IPS DF 4.7 (cell line): ENCODE data around the gene ZCCHC9.
"Not testable (repeated sequence)": the region's sequence is repeated elsewhere in the genome, so short reads cannot be mapped to it uniquely, and the experiment has no call there.

Source experiments
- DNase-seq: peaks from one replicate; pipeline ENCODE4 v3.0.0-alpha.2; 2013; ENCODE audit warnings: low spot score; ENCODE audit errors: extremely low read depth

ZCCHC9 gene

DNA sequence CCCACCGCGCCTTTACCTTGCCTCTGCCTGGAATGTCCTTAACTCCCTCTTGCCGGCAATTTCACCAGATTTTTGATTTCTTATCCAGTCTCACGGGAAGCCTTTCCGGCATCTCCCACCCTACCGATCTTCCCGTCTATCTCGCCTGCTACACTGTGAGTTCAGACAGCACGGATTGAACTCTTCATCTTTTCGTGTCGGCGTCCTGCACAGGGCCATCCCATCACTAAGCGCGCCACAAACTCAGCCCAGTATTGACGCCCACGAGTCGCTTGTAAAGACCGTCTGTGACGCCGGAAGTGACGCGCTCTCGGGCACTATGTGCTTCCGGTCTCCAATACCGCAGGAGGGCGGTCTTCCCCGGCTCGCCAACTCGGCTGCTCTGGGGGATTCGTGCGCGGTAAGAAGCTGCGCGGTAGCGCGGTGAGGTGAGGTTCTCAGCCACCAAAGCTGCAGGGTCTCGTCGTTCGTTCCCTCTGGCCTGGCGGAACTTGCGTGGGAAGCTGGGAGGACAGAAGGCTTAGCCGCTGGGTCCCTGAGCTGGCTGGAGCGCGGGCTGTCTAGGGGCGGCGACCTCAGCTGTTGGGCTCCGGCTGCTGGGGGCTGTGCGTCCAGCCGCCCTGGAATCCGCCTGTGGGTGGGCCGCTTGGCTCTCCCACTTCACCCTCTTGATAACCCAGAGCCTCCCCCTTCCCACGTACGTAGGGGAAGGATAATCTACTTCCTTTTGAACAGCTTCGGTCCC is at the start of gene ZCCHC9:
Gene ZCCHC9, plus strand, starts transcription at position 317 of the 745 bp plus-strand sequence. CDS start 3,171 bp downstream, outside the sequence.
- DNase-seq = peak; percentile 89

GRCh38 chr5:81251922-81252321 is 49.5 kb upstream of the ZCCHC9 start:
- no peak for DNase-seq

GRCh38 chr5:81252904-81253303 is 48.5 kb upstream of the ZCCHC9 start:
- no peak for DNase-seq

GRCh38 chr5:81253875-81254274 is 47.5 kb upstream of the ZCCHC9 start:
- DNase-seq = no peak

- DNase-seq = no peak
Observed at GRCh38 chr5:81254886-81255559, 46.4 kb upstream of the ZCCHC9 start.

- no peak for DNase-seq
Observed at GRCh38 chr5:81256766-81257165, 44.6 kb upstream of the ZCCHC9 start.

DNA sequence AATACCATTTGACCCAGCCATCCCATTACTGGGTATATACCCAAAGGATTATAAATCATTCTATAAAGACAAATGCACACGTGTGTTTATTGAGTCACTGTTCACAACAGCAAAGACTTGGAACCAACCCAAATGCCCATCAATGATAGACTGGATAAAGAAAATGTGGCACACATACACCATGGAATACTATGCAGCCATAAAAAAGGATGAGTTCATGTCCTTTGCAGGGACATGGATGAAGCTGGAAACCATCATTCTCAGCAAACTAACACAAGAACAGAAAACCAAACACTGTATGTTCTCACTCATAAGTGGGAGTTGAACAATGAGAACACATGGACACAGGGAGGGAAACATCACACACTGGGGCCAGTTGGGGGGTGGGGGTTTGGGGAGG is 38.6 kb upstream of the ZCCHC9 start:
- DNase-seq = not testable (repeated sequence)

DNA sequence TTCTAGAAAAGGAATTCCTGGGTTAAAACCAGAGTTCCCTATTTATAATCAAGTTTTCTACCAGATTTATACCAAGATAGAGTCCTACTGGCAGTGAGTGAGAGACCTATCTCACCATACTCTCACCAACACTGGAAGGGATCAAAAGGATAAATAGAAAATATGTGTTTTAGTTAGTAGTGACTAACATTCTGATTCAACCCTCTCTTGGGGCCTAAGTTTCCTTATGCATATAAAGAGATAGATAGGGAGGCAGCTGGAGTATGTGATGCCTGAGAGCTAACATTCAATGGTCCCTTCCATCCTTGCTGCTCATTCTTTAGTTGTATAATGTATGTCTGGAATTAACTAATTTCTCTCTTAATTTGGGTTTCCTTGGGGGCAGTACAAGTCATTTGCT is 36.3 kb upstream of the ZCCHC9 start:
- no peak for DNase-seq

- DNase-seq = no peak
Observed at GRCh38 chr5:81268521-81269196, 32.7 kb upstream of the ZCCHC9 start.

- no peak for DNase-seq
Observed at GRCh38 chr5:81269751-81270393, 31.5 kb upstream of the ZCCHC9 start.

DNA sequence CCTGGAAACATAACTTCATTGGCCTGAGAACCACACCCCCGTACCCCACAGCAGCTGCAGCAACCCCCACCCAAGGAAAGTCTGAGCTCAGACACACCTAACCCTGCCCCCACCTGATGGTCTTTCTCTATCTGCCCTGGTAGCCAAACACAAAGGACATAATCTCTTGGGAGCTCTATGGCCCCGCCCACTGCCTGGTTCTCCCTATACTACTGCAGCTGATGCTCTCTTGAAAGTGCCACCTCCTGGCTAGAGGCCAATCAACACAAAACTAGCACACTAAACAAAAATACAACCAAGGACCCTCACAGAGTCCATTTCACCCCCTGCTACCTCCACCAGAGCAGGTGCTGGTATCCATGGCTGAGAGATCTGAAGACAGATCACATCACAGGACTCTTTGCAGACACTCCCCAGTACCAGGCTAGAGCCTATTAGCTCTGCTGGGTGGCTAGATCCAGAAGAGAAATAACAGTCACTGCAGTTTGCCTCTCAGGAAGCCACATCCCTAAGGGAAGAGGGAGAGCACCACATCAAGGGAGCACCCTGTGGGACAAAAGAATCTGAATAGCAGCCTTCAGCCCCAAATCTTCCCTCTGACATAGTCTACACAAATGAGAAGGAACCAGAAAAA is 30.9 kb upstream of the ZCCHC9 start:
- DNase-seq = not testable (repeated sequence)

- no peak for DNase-seq
Observed at GRCh38 chr5:81283976-81284375, 17.4 kb upstream of the ZCCHC9 start.

DNA sequence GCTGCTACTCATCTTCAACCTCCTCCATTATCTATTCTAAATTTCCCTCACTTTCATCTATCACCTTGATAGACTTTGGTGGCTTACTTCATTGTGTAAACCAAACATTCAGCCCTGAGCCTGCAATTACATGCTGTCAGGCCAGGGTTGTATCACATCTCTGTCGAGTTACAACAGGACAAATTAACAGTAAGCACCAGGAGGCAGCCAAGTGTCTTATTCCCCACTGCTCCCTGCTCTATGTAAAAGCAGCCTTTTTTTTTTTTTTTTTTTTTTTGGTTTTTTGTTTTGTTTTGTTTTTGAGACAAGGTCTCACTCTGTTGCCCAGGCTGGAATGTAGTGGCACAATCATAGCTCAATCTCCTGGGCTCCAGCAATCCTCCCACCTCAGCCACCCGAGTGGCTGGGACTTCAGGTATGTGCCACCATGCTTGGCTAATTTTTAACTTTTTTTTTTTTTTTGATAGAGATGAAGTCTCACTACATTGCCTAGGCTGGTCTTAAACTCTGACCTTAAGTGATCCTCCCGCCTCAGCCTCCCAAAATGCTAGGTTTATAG is 15.2 kb upstream of the ZCCHC9 start:
- DNase-seq = no peak

DNA sequence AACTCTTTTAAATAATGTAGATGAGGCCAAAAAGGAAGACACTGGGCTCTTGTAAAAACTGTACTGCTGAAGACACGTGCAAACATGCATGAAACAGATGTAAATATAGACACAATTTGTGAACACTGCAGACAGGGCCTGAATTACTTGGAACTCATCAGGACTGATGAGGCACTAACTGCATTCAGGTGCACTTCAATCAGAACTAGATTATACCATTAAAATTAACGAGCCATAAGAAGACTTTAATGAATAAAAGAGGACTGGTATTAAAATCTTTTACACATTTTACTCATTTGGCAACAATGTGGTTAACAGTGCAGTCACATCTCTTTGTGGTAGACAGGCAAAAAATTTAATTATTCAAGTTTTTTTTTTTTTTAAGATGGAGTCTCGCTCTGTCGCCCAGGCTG is 13.4 kb upstream of the ZCCHC9 start:
- no peak for DNase-seq

DNA sequence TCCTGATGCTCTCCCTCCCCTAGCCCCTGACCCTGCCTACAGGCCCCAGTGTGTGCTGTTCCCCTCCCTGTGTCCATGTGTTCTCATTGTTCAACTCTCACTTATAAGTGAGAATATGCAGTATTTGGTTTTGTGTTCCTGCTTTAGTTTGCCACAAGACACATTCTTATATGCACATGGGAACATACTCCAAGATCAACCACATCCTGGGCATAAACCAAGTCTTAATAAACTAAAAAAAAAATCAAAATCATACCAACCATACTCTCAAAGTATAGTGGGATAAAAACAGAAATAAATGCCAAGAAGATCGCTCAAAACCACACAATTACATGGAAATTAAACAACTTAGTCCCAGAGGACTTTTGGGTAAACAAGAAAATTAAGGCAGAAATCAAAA is 11.2 kb upstream of the ZCCHC9 start:
- DNase-seq = no peak

DNA sequence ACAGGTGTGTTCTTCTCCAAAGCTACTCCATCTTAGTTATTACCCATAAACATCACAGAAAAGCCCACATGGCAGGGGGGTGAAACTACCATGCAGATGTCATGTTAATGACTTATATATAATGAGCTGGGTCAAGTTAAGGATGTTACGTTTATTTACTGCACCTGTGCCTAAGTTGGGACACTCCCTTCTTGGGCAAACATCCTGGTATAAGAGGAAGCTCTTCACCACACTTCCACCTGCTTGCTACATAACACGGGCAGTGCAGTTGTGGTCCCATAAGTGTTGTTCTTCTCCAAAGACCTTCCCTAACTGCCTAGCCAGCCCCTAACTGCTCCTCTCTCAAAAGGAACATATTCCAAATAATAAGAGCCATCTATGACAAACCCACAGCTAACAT is 9.3 kb upstream of the ZCCHC9 start:
- DNase-seq = no peak

DNA sequence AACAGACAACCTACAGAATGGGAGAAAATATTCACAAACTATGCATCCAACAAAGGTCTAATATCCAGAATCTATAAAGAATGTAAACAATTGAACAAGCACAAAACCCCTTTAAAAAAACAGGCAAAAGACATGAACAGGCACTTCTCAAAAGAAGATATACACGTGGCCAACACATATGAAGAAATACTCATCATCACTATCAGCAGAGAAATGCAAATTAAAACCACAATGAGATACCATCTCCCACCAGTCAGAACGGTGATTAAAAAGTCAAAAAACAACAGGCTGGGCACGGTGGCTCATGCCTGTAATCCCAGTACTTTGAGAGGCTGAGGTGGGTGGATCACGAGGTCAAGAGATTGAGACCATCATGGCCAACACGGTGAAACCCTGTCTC is 7.4 kb upstream of the ZCCHC9 start:
- not testable (repeated sequence) for DNase-seq

- DNase-seq = no peak
Observed at GRCh38 chr5:81297531-81297930, 3.9 kb upstream of the ZCCHC9 start.

- DNase-seq = no peak
Observed at GRCh38 chr5:81300921-81301270, 491 bp upstream of the ZCCHC9 start.

GRCh38 chr5:81302596-81302995 is 1.2 kb downstream of the ZCCHC9 start:
- DNase-seq = no peak

DNA sequence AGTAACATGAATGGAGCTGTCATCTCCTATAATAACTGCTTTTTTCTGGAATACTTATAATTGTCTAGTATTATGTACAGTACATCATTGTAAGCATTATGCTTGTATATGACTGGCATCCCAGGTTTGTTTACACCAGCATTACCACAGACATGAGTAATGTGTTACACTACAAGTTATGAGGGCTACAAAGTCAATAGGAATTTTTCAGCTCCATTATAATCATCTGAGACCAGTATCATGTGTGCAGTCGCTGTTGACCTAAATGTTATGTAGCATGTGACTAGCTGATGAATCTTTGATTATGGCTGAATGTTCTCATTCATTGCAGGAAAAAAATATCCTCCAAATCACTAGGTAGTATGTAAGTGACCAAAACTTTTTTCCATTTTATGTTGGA is 2.2 kb downstream of the ZCCHC9 start:
- no peak for DNase-seq
